SK-N-SH (cell line): ENCODE measurements around the gene IPO8.

Source experiments
- CTCF ChIP-seq: fragments of 200-600 bp; sonication (generic); IDR thresholded peaks from 2 replicates; pipeline ENCODE4 v1.6.1; 2017; ENCODE audit warnings: antibody characterized with exemption, mild to moderate bottlenecking, moderate library complexity
- GATA2 ChIP-seq: sonication (generic); formaldehyde crosslinking; IDR thresholded peaks from 2 replicates; pipeline ENCODE4 v1.5.0; 2020; ENCODE audit warnings: mild to moderate bottlenecking, missing genetic modification reagents
- MAX ChIP-seq: IDR thresholded peaks from 2 replicates; pipeline ENCODE4 v1.4.0; 2012; ENCODE audit warnings: low read depth
- POLR2AphosphoS5 ChIP-seq: IDR thresholded peaks from 2 replicates; pipeline ENCODE4 v1.6.1; 2012; ENCODE audit warnings: low read depth, low read length

GRCh38 chr12:30739020-30739419 is 43.4 kb upstream of the IPO8 start:
- no peak for TF ChIP-seq CTCF
- no peak for TF ChIP-seq MAX
- no peak for TF ChIP-seq GATA2 (CRISPR knock-in tag)
- no peak for TF ChIP-seq POLR2AphosphoS5
